Cardiac muscle cell (in vitro differentiated cells and primary cell): Measurements from ENCODE around the gene MADD. TPM values are rescaled to one million over a fixed set of nuclear protein-coding genes. Genes with fewer than 3 reads are reported as not detected.
"Not testable (repeated sequence)": the region's sequence is repeated elsewhere in the genome, so short reads cannot be mapped to it uniquely, and the experiment has no call there.

Experiments used
- DNase-seq, 2 donors: peaks; one replicate each; pipeline versions ENCODE4 v3.0.0 to v3.0.0-alpha.2; 2010 to 2017; ENCODE audit warnings: low read depth in 1 of 2, low spot score in 1 of 2
- H3K27ac ChIP-seq: fragments of 200-600 bp; sonication (generic); 2 replicates; pipeline ENCODE4 v1.5.1; 2016
- H3K27me3 ChIP-seq: fragments of 200-600 bp; sonication (generic); 2 replicates; pipeline ENCODE4 v1.6.0; 2016; ENCODE audit warnings: control low read depth
- H3K36me3 ChIP-seq: fragments of 200-600 bp; sonication (generic); 2 replicates; pipeline ENCODE4 v1.5.1; 2016; ENCODE audit warnings: control low read depth
- H3K4me1 ChIP-seq: fragments of 200-600 bp; sonication (generic); 2 replicates; pipeline ENCODE4 v1.8.1; 2017; ENCODE audit warnings: low read depth, mild to moderate bottlenecking, mixed run types
- H3K4me3 ChIP-seq: fragments of 200-600 bp; sonication (generic); 2 replicates; pipeline ENCODE4 v1.5.1; 2016; ENCODE audit warnings: mild to moderate bottlenecking
- H3K9me3 ChIP-seq: fragments of 200-600 bp; sonication (generic); 2 replicates; pipeline ENCODE4 v1.5.1; 2017; ENCODE audit warnings: low read depth, mild to moderate bottlenecking, control low read depth
- polyA plus RNA-seq: library from polyadenylated mRNA; unstranded; fragments of >200 nt; fragmentation: Nextera tagmentation; extraction: Ambion mirVana; gene quantifications from 2 replicates; pipeline ENCODE4 v1.2.1, GENCODE V29; 2016
- total RNA-seq: library from RNA; depleted of rRNA; stranded (reverse); fragments of >200 nt; gene quantifications from 2 replicates; pipeline ENCODE4 v1.2.3, GENCODE V29; 2016
- TF ChIP-seq, protein P1 (sequence below): IDR thresholded peaks from 2 replicates; pipeline ENCODE4 v1.5.1; 2012; ENCODE audit warnings: low read depth, mild to moderate bottlenecking, low read length

The MADD gene
- total and polyA plus RNA-seq, 2 experiments from 2014 or later, result 58.8 to 103 TPM

- Histone ChIP-seq H3K9me3 (no peaks in the 10 kb centered on the region), H3K27me3 (no peaks in the 10 kb centered on the region), H3K4me1 (no peaks in the 10 kb centered on the region), H3K36me3 (peaks cover 75% of the 10 kb centered on the region), H3K27ac (peak overlapping the region; percentile 85), H3K4me3 (no peak overlapping the region)
- no peak for DNase-seq
- TF ChIP-seq, protein P1, sequence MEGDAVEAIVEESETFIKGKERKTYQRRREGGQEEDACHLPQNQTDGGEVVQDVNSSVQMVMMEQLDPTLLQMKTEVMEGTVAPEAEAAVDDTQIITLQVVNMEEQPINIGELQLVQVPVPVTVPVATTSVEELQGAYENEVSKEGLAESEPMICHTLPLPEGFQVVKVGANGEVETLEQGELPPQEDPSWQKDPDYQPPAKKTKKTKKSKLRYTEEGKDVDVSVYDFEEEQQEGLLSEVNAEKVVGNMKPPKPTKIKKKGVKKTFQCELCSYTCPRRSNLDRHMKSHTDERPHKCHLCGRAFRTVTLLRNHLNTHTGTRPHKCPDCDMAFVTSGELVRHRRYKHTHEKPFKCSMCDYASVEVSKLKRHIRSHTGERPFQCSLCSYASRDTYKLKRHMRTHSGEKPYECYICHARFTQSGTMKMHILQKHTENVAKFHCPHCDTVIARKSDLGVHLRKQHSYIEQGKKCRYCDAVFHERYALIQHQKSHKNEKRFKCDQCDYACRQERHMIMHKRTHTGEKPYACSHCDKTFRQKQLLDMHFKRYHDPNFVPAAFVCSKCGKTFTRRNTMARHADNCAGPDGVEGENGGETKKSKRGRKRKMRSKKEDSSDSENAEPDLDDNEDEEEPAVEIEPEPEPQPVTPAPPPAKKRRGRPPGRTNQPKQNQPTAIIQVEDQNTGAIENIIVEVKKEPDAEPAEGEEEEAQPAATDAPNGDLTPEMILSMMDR, result no peak
These were observed 63.6 kb downstream of the MADD start for GRCh38 chr11:47333526-47333845.

DNA sequence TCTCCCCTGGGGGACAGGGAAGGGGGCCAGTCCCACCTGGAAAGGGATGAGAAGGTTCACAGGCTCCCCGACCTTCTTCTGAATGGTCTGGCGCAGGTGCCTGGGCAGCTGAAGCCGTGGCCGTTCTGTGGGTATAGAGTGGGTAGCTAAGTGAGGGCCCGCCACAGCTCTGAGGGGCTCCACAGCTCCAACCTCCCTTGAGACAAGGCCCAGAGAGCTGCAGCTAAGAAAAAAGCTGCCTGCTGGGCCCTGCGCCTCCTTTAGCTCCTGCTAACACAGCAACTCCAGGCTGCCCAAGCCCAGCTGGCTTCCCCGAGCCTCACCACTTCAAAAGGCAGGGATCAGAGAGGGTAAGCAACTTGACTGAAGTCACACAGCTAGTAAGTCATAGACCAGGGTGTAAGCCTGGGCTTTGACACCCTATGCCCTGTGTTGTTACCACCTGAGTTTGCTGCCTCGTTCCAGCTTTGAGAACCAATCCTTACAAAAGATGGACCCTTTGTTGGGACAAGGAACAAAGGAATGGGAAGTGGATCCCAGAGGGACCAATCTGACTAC lies 64.0 kb downstream of the MADD start:
- peak overlapping the region; percentile 85 for H3K27ac ChIP-seq
- TF ChIP-seq, protein P1, result no peak
- H3K36me3 ChIP-seq, result peaks cover 80% of the 10 kb centered on the region
- no peaks in the 10 kb centered on the region for H3K9me3 ChIP-seq
- no peaks in the 10 kb centered on the region for H3K4me1 ChIP-seq
- no peaks in the 10 kb centered on the region for H3K27me3 ChIP-seq
- DNase-seq, result no peak
- H3K4me3 ChIP-seq, result no peak overlapping the region

DNA sequence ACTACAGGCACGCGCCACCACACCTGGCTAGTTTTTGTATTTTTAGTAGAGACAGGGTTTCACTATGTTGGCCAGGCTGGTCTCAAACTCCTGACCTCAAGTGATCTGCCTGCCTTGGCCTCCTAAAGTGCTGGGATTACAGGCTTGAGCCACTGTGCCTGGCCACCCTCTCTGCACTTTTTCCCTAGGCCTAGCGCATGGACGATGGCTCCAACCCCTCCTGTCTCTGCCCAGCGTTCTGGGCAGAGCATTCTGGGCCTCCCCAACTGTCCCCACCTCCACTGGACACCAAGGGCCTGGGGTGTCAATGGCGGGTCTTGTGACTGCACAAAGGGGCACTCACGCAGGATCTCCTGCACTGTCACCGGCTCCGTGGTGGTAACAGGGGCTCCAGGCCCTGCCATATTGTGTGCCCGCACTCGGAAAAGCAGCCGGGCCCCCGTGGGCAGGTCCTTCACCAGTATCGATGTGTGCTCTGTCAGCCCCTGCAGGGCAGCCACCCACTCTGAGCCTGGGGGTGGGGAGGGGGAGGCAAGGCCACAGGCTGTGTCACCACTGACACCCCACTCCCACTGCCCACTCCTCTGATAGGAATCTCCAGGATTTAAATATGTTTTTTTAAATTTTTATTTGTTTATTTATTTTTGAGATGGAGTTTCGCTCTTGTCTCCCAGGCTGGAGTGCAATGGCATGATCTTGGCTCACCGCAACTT lies 64.9 kb downstream of the MADD start:
- H3K9me3 ChIP-seq, H3K4me1 ChIP-seq, H3K27me3 ChIP-seq, H3K4me3 ChIP-seq, DNase-seq: not testable (repeated sequence)
- peak overlapping the region; percentile 85 for H3K27ac ChIP-seq
- H3K36me3 ChIP-seq, result peaks cover 83% of the 10 kb centered on the region

GRCh38 chr11:47335733-47336132 lies 65.8 kb downstream of the MADD start:
- H3K36me3 ChIP-seq, result peaks cover 86% of the 10 kb centered on the region
- H3K9me3 ChIP-seq, result no peaks in the 10 kb centered on the region
- H3K27me3 ChIP-seq, result no peaks in the 10 kb centered on the region
- H3K4me3 ChIP-seq, result no peak overlapping the region
- TF ChIP-seq, protein P1, result no peak
- H3K4me1 ChIP-seq, result no peaks in the 10 kb centered on the region
- H3K27ac ChIP-seq, result peak overlapping the region; percentile 85
- DNase-seq, result no peak

- Histone ChIP-seq H3K27me3 (no peaks in the 10 kb centered on the region), H3K4me3 (no peak overlapping the region), H3K27ac (no peak overlapping the region), H3K36me3 (peaks cover 86% of the 10 kb centered on the region), H3K4me1 (no peaks in the 10 kb centered on the region), H3K9me3 (no peaks in the 10 kb centered on the region)
- no peak for DNase-seq
- TF ChIP-seq, protein P1, result no peak
These were observed 66.7 kb downstream of the MADD start for GRCh38 chr11:47336595-47336994.

DNA sequence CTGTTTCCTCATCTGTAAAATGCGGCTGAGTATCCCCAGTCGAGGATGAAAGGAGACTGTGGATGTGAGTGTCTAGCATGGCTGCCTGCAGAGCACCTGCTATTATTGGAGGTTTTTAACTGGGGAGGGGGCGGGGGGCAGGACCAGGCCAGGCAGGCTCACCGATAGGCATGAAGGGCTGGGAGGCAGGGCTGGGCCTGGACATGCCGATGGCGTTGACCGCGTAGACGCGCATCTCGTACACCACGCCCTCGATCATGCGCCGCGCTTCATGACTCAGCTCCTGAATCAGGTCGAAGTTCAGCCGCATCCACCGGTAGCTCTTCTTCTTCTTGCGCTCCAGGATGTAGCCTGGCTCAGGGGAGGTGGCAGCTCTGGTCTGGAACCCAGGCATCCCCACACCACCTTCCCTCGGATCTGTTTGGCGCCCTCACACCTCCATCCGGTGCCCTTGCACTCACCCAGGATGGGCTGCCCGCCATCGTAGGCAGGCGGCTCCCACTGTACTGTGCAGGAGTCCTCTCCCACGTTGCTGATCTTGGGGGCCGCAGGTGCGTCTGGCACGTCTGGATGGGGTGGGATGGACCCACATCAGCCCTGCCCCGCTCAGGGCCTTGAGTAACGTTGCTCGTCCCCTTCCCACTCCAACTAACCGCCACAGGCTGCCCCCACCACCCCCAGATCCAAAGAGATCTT lies 67.4 kb downstream of the MADD start:
- H3K27ac ChIP-seq, result peak overlapping the region; percentile 34
- DNase-seq, result no peak
- H3K9me3 ChIP-seq, result no peaks in the 10 kb centered on the region
- peaks cover 85% of the 10 kb centered on the region for H3K36me3 ChIP-seq
- no peak overlapping the region for H3K4me3 ChIP-seq
- TF ChIP-seq, protein P1, result no peak
- H3K4me1 ChIP-seq, result no peaks in the 10 kb centered on the region
- H3K27me3 ChIP-seq, result no peaks in the 10 kb centered on the region
